RPMI8226 (cell line): Measurements from ENCODE around the gene WNT3A.
"Not testable (repeated sequence)": the region's sequence is repeated elsewhere in the genome, so short reads cannot be mapped to it uniquely, and the experiment has no call there.

Source experiments
- DNase-seq: peaks from one replicate; pipeline ENCODE4 v3.0.0-alpha.2; 2015

The WNT3A gene

DNA sequence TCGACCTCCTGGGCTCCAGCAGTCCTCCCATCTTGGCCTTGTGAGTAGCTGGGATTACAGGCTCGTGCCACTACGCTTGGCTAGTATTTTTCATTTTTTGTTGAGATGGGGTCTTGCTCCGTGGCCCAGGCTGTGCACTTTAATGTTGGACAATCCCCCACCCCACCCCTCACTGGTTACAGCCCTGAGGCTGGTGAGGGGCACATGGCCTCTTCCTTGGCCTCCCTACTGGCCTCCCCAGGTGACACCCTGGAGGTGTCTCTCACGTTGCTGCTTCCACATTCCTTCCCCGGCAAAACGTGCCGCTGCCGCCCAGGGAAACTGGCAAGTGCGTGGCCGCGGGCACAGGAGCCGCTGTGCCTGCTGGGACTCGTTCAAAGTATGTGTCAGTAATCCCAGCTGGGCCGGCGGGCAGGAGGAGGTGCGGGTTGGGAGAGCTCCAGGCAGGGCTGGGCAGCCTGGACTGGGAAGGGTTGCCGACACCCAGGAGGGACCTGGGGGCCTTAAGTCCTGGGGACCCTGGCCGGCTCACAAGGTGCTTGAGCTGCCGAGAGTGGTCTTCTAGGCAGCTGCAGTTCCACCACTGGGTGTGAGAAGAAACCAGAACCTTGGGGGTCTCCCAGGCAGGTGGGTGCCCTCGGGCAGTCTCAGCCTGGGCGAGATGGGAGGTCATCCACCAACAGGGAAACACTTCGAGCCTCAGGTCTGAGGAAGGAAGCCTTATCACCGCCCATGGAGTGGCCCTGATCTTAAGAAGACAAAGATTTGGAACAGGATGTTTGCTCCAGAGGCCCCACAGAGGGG lies 6.5 kb downstream of the WNT3A start:
- no peak for DNase-seq

DNA sequence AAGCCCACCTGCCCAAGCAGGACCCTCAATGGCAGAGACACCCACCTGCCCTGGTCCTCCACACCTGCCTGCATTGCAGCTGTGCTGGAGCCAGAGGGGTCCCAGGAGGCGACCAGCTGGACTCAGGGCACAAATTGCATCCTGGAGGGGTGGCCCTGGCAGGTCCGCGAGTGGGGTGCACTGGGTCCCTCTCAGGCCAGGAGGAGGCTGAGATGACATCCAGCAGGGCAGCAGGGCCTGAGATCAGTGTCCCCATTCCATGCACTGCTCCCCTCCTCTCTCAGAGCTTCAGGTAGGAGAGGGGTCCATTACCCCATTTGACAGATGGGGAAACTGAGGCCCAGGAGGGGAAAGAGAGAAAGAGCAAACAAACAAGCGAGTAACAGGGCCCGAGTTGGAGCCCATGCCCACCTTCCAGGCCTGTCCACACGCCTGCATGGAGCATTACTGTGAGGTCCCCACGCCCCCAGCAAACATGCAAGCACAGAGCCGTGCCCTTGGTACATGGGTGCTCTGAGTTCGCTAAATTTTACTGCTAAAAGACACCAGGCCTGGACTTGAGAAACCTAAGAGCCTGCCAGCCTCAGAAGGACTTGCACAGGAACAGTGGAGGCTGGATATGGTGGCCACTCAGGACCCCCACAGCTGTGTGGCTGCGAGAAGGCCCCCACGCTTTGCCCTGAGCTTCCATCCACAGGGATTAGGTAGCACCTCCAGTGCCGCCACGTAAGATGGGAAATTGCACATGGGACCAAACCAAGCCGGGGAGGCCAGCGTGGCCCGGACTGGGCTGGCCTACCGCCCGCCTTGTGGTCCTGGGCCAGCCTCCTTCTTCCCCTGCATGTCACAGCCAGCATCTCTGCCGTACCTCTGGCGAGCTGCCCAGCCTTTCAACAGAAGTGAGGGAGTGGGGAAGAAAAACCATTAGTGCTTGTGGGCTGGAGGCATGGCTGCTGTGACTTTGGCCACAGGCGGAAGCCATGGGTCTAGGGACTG lies 7.4 kb downstream of the WNT3A start:
- peak; percentile 94 for DNase-seq

DNA sequence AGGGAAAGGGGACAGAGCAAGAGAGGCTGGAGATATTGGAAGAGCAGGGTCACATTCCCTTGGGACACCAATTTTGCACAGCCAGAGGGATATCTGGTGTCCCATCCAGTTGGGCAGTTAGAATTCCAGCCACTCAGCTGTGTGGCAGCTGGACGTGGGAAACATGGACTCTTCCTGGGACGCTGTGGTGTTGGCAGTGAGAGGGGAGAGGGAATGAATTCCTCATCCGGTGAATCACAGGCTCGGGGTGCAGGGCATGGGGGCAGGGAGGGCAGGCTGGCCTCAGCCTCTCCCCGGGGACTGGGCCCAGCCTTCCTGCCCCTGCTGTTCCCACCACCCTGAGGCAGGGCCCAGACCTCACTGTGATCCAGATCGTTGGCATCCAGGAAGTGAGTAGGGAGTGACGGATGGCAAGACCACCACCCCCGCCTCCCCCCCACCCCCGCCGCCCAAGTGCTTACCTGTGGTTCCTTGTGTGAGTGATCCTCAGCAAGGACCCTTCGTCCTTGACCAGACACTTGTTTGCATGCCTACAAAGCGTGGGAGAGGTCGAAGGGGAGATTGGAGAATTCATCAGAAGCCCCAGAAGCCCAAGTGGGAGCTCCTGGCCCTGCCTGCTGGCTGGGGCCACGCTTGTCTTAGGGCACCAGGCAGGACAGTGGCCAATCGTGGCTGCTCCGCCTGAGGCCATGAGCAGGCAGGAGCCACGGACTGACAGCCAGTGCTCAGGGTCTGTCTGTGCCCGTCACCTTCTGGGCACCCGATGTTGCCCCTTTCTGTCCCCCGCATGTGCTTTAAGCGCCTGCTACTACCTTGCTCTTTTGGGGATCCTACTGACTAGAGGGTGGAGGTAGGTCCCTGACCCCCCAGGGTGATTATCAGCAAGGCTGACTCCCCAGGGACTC lies 8.7 kb downstream of the WNT3A start:
- no peak for DNase-seq

DNA sequence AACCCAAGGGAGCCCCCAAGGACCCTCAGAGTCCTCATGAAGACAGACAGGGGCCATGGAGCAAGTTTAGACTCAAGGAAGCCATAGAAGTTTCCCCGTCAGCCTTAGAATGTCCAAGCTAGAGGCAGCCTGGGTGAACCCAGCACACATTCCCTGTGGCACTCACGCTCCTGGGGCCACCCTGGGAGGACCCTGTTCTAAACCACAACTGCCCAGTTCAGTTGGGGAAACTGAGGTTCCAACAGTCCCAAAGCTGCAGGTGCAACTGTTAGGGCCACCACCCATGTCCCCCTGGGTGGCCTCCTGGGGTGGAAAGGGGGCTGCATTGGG lies 9.3 kb downstream of the WNT3A start:
- DNase-seq = no peak

DNA sequence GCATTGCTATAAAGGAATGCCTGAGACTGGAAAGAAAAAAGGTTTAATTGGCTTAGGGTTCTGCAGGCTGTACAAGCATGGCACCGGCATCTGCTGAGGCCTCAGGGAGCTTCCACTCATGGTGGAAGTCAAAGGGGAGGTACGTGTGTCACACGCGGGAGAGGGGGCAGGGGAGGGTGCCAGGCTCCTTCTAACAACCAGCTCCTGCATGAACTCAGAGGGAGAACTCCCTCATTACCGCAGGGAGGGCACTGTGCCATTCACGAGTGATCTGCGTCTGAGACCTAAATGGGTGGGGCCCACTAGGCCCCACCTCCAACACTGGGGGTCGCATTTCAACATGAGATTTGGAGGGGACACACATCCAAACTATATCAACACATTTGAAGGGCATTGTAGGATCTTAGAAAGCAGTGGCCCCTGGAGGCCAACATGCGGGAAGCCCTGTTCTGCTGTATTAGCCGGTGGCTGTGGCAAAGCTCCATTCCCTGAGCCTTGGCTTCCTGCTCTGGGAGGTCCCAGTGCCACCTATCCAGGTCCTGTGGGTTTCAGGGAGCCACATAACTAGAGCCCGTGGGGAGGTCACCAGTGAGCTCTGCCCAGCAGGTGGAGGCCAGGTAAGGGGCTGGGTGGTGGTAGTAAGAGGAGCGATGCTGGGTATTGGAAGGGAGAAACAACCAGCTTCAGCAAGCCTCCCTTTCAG lies 10.0 kb downstream of the WNT3A start:
- no peak for DNase-seq

DNA sequence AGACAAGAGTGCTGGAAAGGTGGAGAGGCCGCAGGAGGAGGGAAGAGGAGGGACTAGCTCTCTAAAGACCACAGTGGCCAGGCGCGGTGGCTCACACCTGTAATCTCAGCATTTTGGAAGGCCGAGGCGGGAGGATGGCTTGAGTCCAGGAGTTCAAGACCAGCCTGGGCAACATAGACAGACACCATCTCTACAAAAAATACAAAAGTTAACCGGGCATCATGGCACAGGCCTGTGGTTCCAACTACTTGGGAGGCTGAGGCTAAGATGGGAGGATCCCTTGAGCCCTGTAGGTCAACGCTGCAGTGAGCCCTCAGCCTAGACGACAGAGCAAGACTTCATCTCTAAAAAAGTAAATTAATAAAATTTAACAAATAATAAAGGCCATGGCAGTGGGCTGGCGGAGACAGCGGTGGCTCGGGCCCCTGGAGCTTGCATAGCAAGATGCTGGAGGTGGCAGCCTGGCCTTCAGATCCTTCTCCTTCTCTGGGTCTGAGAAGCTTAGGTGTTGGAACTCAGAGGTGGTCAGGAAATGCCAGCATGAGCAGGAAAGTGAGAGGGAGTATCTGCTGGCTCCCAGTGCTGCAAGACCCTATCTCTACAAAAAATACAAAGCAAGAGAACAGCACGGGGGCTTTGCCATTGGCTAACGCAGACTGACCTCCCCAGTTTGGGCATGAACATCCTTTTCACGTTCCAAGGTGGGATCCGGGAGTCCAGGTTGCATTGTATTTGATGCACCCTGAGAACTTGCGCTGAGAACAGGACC lies 10.7 kb downstream of the WNT3A start:
- no peak for DNase-seq

DNA sequence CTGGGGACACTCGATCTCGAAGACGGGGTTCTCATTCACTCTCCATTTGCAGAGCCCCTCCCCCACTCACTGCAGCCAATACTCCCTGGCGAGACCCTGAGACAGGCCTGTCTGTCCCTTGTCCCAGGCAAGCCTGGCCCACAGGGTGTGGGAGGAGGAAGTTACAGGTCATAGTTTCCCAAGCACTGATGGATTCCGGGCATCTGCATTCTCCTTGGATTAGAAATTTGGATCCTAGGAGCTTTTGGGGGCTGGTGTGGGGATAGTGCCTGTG lies 11.3 kb downstream of the WNT3A start:
- no peak for DNase-seq

DNA sequence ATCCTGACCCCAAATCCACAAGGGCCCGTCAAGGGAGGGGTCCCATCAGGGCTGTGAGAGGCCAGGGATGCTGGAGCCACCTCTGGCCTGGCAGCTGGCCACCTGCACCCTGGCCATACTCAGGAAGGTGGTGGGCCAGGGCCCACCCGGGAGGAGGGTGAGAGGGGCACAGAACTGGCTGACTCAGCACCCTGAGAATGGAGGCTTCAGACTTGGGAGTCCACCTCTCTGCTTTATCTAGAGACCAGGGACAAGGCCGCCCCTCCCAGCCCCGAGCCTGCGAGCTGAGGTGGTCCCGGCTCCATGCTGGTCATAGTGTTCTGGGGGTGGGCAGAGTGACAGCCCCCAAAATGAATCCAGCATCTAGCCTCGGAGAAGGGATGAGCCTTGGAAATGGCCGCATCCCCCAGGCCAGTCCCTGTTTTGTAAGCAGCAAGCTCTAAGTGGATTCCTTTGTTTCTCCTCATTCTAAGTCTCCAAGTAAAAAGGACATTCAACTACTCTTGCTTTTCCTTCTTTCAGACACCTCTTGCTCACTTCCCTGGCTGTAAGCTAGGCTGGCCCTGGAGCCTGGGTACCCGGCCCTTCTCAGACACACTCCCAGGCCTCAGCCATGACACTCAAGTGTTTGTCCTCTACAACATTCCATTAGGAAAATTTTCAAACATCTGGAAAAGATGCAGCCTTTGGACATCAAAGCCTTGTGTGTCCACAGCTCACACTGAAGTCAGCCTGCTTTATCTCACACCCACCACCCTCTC lies 12.3 kb downstream of the WNT3A start:
- no peak for DNase-seq

DNA sequence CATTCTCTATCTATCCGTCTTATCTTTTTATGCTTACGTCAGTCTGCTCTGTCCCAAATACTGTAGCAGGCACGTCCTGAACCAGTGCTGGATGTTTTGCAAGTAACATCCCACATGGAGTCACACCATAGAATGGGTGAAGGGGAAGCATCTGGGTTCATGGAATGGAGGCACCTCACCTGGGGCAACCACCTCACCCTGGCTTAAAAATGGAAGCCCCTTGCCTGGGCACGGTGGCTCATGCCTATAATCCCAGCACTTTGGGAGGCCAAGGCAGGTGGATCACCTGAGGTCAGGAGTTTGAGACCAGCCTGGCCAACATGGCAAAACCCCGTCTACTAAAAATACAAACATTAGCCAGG lies 12.9 kb downstream of the WNT3A start:
- not testable (repeated sequence) for DNase-seq

DNA sequence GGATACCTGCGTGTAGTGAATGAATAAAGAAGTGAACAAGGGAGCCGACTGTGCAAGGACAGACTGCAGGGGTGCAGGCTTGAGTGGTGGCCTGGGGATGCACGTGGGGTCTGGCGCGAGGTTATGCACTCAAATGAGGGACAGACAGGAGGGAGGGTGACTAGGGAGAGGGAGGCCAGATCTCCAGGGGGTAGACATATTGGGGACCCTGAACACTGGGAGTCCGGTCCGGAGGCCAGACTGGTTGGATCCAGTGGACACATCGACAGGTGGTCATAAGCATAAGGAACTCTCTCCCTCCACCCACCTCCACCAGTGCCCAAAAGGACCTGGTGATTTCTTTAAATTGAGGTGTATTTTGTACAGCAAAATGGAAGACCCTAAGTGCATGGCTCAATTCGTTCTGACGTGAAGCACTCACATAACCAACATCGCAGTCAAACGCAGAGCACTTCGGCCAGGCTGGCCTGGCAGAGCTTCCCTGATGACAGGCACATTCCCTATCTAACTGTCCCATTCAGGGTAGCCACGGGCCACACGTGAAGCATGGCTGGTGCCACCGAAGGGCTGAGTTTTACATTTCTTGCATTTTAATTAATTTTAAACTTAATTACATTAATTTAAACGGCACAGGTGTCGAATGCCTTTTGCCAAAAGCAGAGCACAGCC lies 14.0 kb downstream of the WNT3A start:
- DNase-seq = no peak

DNA sequence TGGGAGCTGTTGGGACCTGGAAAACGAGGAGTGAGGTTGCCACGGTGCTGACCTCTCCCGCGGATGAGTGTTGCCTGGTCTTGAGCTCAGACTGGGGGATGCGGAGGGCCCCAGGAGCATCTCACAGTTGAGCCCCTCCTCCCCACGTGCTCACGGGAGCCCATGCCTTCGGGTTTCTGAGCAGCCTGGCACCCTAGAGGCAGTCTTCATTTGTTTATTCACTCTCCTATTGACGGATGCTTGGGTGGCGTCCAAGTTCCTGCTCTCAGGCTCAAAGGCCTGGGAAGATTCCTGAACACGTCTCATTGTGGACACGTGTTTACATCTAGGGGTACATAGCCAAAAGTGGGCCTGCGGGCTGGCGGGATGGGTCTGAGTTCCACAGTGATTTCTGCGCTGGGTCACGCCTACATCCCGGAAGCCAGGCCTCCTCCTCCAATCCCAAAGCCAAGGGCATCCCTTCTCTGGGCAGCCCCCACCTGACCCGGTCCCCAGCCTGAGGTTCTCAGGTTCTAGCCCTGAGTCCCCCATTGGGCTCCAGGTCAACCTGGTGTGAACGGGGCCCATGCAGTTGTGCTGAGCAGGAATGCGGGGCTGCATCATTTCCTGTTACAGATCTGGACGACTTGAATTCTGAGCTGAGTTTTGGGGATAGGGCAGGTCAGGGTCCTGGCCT lies 14.7 kb downstream of the WNT3A start:
- no peak for DNase-seq

DNA sequence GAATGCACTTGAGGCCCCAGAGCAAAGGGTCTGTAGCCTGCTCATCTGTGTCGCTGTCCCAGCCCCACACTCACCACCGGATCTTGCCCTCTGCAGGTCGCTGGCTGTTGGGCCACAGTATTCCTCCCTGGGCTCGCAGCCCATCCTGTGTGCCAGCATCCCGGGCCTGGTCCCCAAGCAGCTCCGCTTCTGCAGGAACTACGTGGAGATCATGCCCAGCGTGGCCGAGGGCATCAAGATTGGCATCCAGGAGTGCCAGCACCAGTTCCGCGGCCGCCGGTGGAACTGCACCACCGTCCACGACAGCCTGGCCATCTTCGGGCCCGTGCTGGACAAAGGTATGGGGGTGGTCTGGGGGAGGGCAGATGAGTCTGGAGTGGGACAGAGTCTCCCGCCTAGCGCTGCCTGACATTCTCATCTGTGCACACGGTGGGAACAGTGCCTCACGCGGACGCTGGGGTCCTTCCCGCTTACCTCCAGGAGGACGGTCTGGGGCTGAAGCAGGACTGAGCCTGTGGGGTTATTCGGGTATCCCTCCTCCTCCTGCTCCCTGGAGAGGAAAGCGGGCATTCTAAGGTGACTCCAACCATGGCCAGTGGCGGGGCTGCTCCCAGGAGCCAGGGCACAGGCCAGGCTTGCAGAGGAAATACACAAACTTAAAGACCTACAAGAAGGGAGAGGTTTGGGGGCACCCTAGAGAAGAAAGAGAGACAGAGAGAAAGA lies 15.9 kb downstream of the WNT3A start:
- no peak for DNase-seq

DNA sequence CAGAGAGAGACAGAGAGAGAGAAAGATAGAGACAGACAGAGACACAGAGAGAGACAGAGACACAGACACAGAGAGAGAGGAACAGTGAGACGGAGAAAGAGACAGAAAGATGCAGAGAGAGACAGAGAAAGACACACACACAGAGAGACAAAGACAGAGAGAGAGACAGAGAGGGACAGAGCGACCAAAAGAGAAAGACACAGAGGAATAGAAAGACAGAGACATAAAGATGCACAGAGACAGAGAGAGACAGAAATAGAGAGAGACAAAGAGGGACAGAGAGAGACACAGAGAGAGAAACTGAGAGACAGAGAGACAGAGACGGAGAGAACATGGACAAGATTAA lies 16.5 kb downstream of the WNT3A start:
- no peak for DNase-seq

DNA sequence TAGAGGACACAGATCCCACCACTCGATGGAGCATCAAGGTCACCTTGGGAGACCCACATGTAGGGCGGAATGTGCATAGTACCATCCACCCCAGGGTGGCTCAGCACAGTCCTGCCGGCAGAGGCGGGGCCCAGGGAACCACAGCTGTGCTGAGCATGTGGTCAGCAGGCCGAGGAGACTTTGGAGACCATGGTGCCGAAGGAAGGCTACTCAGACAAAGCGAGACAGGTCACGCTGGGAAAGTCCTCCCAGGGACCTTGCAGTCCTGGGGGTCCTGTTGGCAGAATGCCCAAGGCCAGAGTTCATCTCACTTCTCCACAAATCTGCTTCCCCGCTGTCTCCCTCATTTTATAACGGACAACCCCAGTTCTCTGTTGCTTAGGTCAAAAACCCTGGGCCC lies 22.5 kb downstream of the WNT3A start:
- no peak for DNase-seq

DNA sequence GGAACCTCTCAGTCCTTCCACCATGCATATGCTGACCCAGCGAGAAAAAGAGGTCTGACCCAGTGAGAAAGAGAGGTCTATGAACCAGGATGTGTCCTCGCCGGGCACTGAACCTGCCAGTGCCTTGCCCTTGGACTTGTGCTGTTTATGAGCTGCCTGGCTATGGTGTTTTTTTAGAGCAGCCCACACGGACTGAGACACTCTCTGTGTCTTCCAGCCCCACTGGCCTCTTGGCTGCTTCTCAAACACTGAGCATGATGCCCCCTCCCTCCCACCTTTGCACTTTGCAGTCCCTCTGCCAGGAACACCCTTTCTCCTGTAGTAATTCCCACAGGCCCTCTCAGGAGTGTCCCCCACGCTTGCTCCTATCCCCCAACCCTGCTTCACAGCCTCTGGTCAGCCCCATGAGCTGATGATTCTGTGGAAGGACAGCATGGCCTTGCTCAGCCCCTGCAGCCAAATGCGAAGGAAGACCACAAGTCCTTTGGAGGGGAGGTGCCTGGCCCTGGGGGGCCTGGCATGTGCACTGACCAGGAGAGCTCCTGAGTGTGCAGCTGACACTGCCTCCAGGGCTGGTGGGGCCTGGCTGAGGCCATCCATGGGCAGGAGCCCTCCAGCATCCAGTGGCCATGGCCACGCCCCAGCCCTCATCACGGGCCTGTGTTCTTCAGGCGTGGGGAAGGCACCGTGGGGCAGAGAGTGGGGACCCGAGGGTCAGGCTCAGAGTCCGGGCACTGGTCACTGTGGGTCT lies 23.8 kb downstream of the WNT3A start:
- no peak for DNase-seq

DNA sequence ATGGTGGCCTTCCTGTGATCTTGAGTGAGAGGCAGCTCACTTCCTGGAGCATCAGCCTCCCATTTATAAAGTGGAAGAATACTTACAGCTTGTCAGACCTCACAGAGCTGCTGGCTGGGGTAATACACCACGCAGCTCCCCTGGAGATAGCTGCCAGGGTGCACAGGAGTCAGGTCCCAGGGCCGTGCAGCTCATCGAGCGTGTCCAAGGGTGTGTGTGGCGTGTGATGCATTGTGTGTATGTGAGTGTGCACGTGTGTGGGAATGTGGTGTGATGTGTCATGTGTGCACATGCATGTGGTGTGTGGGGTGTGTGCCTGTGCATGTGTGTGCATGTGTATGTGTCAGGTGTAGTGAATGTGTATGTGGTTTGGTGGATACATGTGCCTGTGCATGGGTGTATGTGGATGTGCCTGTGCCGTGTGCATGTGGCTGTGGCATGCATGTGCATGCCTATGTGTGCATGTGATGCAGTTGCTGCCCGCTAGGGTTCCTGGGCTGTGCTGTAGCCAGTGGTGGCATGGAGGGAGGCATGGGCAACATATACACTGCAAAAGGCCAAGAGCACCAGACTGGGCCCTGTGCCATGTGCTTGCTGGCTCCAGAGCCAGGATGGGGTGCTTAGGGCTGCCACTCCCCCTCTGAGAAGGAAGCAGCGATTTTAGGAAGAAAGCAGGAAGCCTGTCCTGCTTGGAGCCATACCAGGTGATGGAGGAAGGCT lies 24.6 kb downstream of the WNT3A start:
- DNase-seq = peak; percentile 53

DNA sequence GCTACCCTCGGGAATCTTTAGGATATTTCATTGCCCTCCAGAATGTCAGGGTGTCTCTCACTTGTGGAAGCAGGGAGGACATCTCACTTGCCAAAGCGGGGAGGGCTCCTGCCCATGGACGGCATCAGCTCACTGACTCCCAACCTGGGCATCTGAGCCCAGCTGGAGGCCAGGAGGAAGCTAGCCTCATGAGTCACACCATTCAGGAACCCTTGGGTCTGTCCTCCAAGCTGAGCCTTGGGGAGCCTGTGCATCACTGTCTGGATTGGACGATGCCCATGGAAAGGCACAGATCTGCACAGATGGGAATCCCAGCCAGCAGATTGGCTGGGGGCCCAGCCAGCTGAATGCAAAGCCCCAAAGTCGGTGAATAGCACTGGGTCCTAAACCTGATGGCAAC lies 25.2 kb downstream of the WNT3A start:
- no peak for DNase-seq

DNA sequence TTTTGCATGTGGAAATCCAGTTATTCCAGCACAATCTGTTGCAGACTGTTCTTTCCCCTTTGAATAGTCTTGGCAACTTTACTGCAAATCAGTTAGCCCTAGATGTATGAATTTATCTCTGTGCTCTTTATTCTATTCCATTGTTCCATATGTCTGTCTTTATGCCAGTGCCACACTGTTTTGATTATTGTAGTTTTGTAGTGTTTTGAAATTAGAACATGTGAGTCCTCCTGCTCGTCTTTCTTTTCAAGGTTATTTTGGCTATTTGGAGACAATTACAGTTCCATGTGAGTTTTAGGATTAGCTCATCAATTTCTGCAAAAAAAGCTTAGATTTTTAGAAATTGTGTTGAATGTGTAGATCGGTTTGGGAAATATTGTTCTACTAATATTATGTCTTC lies 26.6 kb downstream of the WNT3A start:
- DNase-seq = no peak
